Ovary (tissue), 9 donors: Measurements from ENCODE around the gene SGCD. TPM values are rescaled to one million over a fixed set of nuclear protein-coding genes. Genes with fewer than 3 reads are reported as not detected.

Experiments used
- DNase-seq, 5 donors: peaks; one replicate each; pipeline ENCODE4 v3.0.0-alpha.2; 2019 to 2020
- H3K27ac ChIP-seq, 2 donors: fragments of 200-600 bp; one replicate each; pipeline versions ENCODE4 v1.5.1 to v1.8.0; 2019 to 2022
- H3K27me3 ChIP-seq: fragments of 200-600 bp; one replicate; pipeline ENCODE4 v1.8.0; 2022
- H3K36me3 ChIP-seq: fragments of 200-600 bp; sonication (generic); one replicate; pipeline ENCODE4 v1.5.1; 2019
- H3K4me1 ChIP-seq: one replicate; pipeline ENCODE4 v1.8.1; 2013; ENCODE audit warnings: mild to moderate bottlenecking, moderate library complexity; ENCODE audit not compliant: insufficient read depth
- H3K4me3 ChIP-seq: fragments of 200-600 bp; sonication (generic); one replicate; pipeline ENCODE4 v1.5.1; 2017
- H3K9me3 ChIP-seq, 2 donors: fragments of 200-600 bp in 1 of 2; sonication (generic) in 1 of 2; one replicate each; pipeline versions ENCODE4 v1.5.1 to v1.8.1; 2013 to 2019; ENCODE audit warnings: mild to moderate bottlenecking in 1 of 2, moderate library complexity in 1 of 2
- EP300 ChIP-seq: sonication (generic); formaldehyde crosslinking; IDR thresholded peaks from one replicate; pipeline ENCODE4 v1.6.1; 2017; ENCODE audit warnings: antibody characterized with exemption
- POLR2A ChIP-seq: fragments of 450-650 bp; IDR thresholded peaks from one replicate; pipeline ENCODE4 v1.6.1; 2017; ENCODE audit warnings: antibody characterized with exemption, mild to moderate bottlenecking, moderate library complexity
- WGBS, 3 donors: extraction: QIAGEN DNeasy Blood & Tissue Kit in 1 of 3; methylation state at CpG; one replicate each; pipeline versions ENCODE4 v1.1.5 to v1.1.7; 2013 to 2017; 5-methylcytosine and 5-hydroxymethylcytosine counted together
- intact Hi-C, 4 donors: fragments of 100-400 bp; cut with DNase I; formaldehyde crosslinking; loops; one replicate each; pipeline versions ENCODE4 v1.11.0 to v1.15.1; 2022 to 2023
- polyA plus RNA-seq, 2 donors: library from polyadenylated mRNA; stranded (reverse); fragments of 200-250 nt in 1 of 2; fragments of 350-450 nt in 1 of 2; fragmentation: Illumina TruSeq in 1 of 2; extraction: RNeasy Lipid Tissue Mini Kit (QIAGEN cat#74804) in 1 of 2; gene quantifications; one replicate each; pipeline ENCODE4 v1.2.3, GENCODE V29; 2013 to 2014
- total RNA-seq, 7 donors: library from RNA; depleted of rRNA in 2 of 7; stranded (reverse); fragments of >200 nt in 2 of 7; fragmentation: NEBNext Ultra II Directional in 3 of 7; extraction: Animal tissue kit (Norgen Biotek cat#: 25700) in 3 of 7; gene quantifications; one replicate each; pipeline versions ENCODE4 v1.1.0 to v1.2.4, GENCODE V29; 2016 to 2023
- TF ChIP-seq, protein P1 (sequence below), 3 donors: fragments of 450-650 bp in 2 of 3; fragments of 200-600 bp in 1 of 3; IDR thresholded peaks; one replicate each; pipeline versions ENCODE4 v1.5.1 to v1.8.0; 2016 to 2022; ENCODE audit warnings: antibody characterized with exemption in 3 of 3, mild to moderate bottlenecking in 1 of 3
- donor health status: DM: no; HTN: no; CAD: no; lungs with moderate emphysema.
- donor health status: DM: no; HTN: no; CAD: no.
- donor health status: Bipolar disorder and iron deficiency.
- donor health status: DM: yes; HTN: yes; CAD: no.
- donor health status: DM: no; HTN: no; CAD: no.
- donor health status: DM: yes; HTN: yes; CAD: no.

SGCD gene
- total and polyA plus RNA-seq, 9 donors: 3.7 to 24.0 (median 12.9) TPM

DNA sequence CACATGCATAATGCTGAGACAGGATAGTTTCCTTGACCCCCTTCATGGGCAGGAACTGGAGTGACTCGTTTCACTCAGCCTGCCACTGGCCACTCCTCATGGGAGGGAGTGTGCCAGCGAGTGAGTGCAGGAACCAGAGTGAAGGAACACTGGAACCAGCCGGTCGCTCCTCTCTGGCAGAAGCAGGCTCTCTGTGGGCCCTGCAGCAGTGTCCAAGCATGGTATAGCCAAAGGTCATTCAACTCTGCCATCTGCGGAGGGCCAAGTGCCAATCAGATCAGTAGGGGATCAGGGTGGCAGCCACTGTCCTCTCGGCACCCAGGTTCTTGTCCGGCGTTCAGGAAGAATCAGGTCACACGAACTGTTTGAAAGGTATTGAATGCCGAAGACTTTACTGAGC, 353.9 kb downstream of the SGCD start:
- H3K27me3 ChIP-seq: no peaks in the 10 kb centered on the region
- no peak for DNase-seq
- no peak overlapping the region for H3K27ac ChIP-seq
- no peaks in the 10 kb centered on the region for H3K4me1 ChIP-seq
- H3K4me3 ChIP-seq: no peak overlapping the region
- no peaks in the 10 kb centered on the region for H3K9me3 ChIP-seq
- TF ChIP-seq EP300 (no peak), POLR2A (no peak)
- TF ChIP-seq, protein P1, sequence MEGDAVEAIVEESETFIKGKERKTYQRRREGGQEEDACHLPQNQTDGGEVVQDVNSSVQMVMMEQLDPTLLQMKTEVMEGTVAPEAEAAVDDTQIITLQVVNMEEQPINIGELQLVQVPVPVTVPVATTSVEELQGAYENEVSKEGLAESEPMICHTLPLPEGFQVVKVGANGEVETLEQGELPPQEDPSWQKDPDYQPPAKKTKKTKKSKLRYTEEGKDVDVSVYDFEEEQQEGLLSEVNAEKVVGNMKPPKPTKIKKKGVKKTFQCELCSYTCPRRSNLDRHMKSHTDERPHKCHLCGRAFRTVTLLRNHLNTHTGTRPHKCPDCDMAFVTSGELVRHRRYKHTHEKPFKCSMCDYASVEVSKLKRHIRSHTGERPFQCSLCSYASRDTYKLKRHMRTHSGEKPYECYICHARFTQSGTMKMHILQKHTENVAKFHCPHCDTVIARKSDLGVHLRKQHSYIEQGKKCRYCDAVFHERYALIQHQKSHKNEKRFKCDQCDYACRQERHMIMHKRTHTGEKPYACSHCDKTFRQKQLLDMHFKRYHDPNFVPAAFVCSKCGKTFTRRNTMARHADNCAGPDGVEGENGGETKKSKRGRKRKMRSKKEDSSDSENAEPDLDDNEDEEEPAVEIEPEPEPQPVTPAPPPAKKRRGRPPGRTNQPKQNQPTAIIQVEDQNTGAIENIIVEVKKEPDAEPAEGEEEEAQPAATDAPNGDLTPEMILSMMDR (IDR thresholded peaks at IDR 0.05): no peak
- H3K36me3 ChIP-seq: no peaks in the 10 kb centered on the region
- whole genome bisulfite sequencing, 3 donors: 94 to 96% (median 94%) methylated on average over 10 of the region's 10 CpGs
- intact Hi-C loops: no loop called here

DNA sequence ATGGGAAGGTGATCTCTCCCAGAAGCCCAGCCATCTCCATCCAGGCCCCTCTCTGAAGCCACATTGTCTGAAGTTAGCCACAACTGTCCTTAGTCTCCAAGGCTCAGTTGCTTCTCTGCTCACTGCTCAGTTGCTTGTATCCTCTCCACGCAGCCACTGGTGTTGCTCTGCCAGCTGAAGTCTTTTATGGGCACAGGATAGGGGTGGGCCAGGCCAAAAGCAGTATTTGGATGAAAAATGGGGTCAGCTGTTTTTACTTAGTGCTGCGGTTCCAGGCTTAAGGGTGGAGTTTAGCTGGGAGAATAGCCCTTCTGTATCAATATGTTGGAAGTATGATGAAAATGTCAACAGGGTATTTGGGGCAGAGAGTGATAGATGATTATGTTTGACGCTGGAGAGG, 354.3 kb downstream of the SGCD start:
- 92 to 95% (median 94%) methylated on average over 3 of the region's 3 CpGs for WGBS, 3 donors
- no peaks in the 10 kb centered on the region for H3K4me1 ChIP-seq
- DNase-seq: no peak
- no peak overlapping the region for H3K4me3 ChIP-seq
- H3K27me3 ChIP-seq: no peaks in the 10 kb centered on the region
- H3K36me3 ChIP-seq: no peaks in the 10 kb centered on the region
- TF ChIP-seq POLR2A (no peak), EP300 (no peak)
- TF ChIP-seq, protein P1 (IDR thresholded peaks at IDR 0.05): no peak
- H3K9me3 ChIP-seq: no peaks in the 10 kb centered on the region
- intact Hi-C loops: no loop called here
- H3K27ac ChIP-seq: no peak overlapping the region

DNA sequence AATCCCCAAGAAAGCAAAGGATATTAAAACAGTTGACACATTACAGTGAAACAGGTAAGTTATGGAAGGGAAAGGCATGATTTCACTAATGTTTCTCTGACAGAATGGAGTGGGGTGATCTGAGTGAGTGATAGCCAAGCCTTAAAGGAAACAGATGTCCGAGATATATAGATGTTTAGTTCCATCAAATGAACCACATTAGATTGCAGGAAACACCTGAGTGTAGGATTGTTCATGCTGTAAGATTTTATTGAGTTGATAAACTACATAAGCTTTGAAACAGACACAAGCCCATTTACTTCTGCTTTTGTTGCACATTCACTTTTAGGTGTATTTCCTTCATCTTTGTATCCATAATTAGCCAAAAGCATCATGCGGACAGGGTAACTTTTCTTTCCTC, 356.0 kb downstream of the SGCD start:
- Histone ChIP-seq H3K36me3 (no peaks in the 10 kb centered on the region), H3K4me3 (no peak overlapping the region), H3K9me3 (no peaks in the 10 kb centered on the region), H3K27me3 (no peaks in the 10 kb centered on the region), H3K27ac (no peak overlapping the region), H3K4me1 (no peaks in the 10 kb centered on the region)
- DNase-seq: no peak
- intact Hi-C loops: no loop called here
- TF ChIP-seq, protein P1 (IDR thresholded peaks at IDR 0.05): no peak
- TF ChIP-seq EP300 (no peak), POLR2A (no peak)
- WGBS, 3 donors: 84 to 99% (median 91%) methylated on average over 2 of the region's 2 CpGs

DNA sequence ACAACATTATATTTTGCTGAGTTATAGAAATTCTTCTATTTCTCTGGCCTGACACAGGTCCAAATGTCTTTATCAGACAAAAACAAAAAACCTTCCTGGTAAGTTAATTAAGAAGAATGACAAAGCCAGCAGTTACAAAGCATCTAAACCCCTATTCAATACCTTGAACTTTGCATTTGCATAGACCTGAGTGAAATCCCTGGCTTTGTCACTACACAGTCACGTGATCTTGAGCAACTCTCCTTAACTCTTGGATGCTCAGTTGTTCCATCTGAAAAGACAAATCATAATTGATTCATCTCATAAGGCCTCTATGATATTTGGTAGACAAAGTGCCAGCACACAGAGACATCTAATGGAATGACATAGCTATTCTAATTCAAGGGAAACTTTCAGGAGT, 356.5 kb downstream of the SGCD start:
- Histone ChIP-seq H3K4me3 (no peak overlapping the region), H3K27ac (no peak overlapping the region), H3K4me1 (no peaks in the 10 kb centered on the region), H3K9me3 (no peaks in the 10 kb centered on the region), H3K36me3 (no peaks in the 10 kb centered on the region), H3K27me3 (no peaks in the 10 kb centered on the region)
- 76 to 92% (median 81%) methylated on average over 1 of the region's 1 CpG for WGBS, 3 donors
- TF ChIP-seq, protein P1 (IDR thresholded peaks at IDR 0.05): no peak
- TF ChIP-seq POLR2A (no peak), EP300 (no peak)
- intact Hi-C loops: no loop called here
- no peak for DNase-seq

DNA sequence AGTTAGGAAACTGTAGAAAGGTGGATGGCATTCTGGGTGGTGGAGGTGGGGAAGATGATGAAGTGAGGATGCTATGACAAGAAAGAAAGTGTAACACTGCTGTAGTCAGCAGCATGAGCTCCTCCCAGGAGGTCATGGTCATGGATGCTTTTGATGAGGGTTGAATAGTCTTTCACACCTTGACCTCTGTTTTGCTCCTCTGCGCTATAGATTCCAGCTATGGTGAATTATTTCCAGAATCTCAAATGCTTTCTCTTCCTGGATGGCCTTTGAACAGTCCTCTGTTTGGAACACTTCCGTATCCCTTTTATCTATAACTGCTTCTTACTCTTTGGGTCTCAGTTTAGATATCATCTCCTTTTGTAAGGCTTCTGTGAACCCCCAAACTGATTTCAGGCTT, 357.3 kb downstream of the SGCD start:
- Histone ChIP-seq H3K27ac (no peak overlapping the region), H3K27me3 (no peaks in the 10 kb centered on the region), H3K4me3 (no peak overlapping the region), H3K9me3 (no peaks in the 10 kb centered on the region), H3K4me1 (no peaks in the 10 kb centered on the region), H3K36me3 (no peaks in the 10 kb centered on the region)
- WGBS, 3 donors: 96 to 98% (median 98%) methylated on average over 2 of the region's 2 CpGs
- TF ChIP-seq, protein P1 (IDR thresholded peaks at IDR 0.05): no peak
- TF ChIP-seq EP300 (no peak), POLR2A (no peak)
- intact Hi-C loops: no loop called here
- no peak for DNase-seq
